Skeletal muscle tissue (tissue), 4 donors: ENCODE results near the gene TRHDE. TPM values are rescaled to one million over a fixed set of nuclear protein-coding genes. Genes with fewer than 3 reads are reported as not detected.

ENCODE experiments used
- H3K27ac ChIP-seq: one replicate; pipeline ENCODE4 v1.7.0; 2013; ENCODE audit warnings: mild to moderate bottlenecking, low read depth, low read length, inconsistent platforms
- H3K27me3 ChIP-seq, 3 donors: one replicate each; pipeline ENCODE4 v1.7.0; 2013; ENCODE audit warnings: low read length in 3 of 3; ENCODE audit not compliant: control insufficient read depth in 3 of 3, insufficient read depth in 3 of 3
- H3K36me3 ChIP-seq, 3 donors: one replicate each; pipeline ENCODE4 v1.7.0; 2013; ENCODE audit warnings: low read length in 3 of 3; ENCODE audit not compliant: control insufficient read depth in 3 of 3, insufficient read depth in 3 of 3
- H3K4me1 ChIP-seq, 3 donors: one replicate each; pipeline ENCODE4 v1.7.0; 2013; ENCODE audit warnings: low read length in 3 of 3, mild to moderate bottlenecking in 3 of 3; ENCODE audit not compliant: control insufficient read depth in 3 of 3, insufficient read depth in 3 of 3
- H3K4me3 ChIP-seq, 3 donors: one replicate each; pipeline ENCODE4 v1.7.0; 2013; ENCODE audit warnings: low read length in 3 of 3
- H3K9ac ChIP-seq, 3 donors: one replicate each; pipeline ENCODE4 v1.7.0; 2013; ENCODE audit warnings: low read length in 3 of 3, mild to moderate bottlenecking in 3 of 3, moderate library complexity in 2 of 3, low read depth in 1 of 3
- H3K9me3 ChIP-seq, 3 donors: one replicate each; pipeline ENCODE4 v1.7.0; 2013; ENCODE audit warnings: low read length in 3 of 3; ENCODE audit not compliant: control insufficient read depth in 3 of 3
- total RNA-seq: library from RNA; depleted of rRNA; stranded (reverse); fragments of >200 nt; gene quantifications from one replicate; pipeline ENCODE4 v1.2.3, GENCODE V29; 2014
- donor health status: Osteomylitis.

The TRHDE gene
- total RNA-seq, 1 donor from 2014 or later, result 6.8 TPM

DNA sequence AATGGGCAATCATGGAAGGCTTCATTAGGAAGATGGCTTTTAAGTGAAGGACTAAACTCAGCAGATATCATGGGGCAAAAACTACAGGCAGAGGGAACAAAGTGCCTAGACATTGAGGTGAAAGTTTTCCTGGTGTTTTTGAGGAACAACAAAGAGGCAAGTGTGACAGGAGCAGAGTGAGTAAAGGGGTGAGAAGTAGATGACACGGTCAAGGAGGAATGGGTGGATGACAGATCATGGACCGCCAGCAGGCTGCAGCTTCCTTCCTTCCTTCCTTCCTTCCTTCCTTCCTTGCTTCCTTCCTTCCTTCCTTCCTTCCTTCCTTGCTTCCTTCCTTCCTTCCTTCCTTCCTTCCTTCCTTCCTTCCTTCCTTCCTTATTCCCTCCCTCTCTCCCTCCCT lies 108.3 kb downstream of the TRHDE start:
- Histone ChIP-seq H3K4me1 (no peaks in the 10 kb centered on the region), H3K4me3 (no peak overlapping the region), H3K9me3 (no peaks in the 10 kb centered on the region), H3K36me3 (no peaks in the 10 kb centered on the region), H3K27me3 (no peaks in the 10 kb centered on the region), H3K27ac (no peak overlapping the region), H3K9ac (no peak overlapping the region)

DNA sequence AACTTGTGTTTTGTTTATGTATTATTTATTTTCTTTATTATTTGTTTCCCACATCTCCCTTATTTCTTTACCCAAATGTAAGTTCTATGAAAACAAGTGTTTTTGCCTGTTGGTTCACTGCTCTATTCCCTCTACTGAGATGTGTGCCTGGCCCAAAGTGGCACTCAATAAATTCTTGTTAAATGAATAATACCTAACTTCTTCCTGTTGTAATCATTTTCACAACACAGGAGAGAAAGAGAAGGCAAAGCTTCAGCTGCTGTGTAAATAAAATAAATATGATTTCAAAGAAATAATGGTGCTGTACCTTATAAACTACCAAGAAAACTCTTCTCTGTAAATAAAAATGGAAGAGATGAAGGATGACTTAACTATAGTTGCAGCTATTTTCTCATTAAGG lies 116.2 kb downstream of the TRHDE start:
- Histone ChIP-seq H3K4me3 (no peak overlapping the region), H3K36me3 (no peaks in the 10 kb centered on the region), H3K4me1 (no peaks in the 10 kb centered on the region), H3K27ac (no peak overlapping the region), H3K27me3 (no peaks in the 10 kb centered on the region), H3K9me3 (no peaks in the 10 kb centered on the region), H3K9ac (no peak overlapping the region)

DNA sequence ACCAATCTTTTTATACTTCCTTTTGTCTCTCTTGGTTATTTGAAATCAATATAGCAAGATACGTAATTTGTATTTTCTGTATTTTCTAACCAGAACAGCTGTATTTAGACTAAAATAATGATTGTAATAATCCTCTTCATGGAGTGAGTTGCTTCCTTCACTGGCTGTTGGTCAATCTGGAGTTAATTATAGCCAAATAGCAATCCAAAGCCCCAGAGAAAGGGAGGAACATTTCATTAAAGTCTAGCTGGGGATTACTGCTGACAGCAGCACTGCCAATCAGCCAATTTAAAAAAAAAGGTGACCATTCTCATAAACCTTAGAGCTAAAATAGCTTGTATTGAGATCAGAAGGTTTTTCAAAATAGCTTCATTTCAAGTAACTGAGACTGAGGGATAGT lies 118.0 kb downstream of the TRHDE start:
- H3K27me3 ChIP-seq, result no peaks in the 10 kb centered on the region
- H3K36me3 ChIP-seq, result no peaks in the 10 kb centered on the region
- H3K4me3 ChIP-seq, result no peak overlapping the region
- no peak overlapping the region for H3K27ac ChIP-seq
- no peaks in the 10 kb centered on the region for H3K4me1 ChIP-seq
- H3K9me3 ChIP-seq, result no peaks in the 10 kb centered on the region
- no peak overlapping the region for H3K9ac ChIP-seq

DNA sequence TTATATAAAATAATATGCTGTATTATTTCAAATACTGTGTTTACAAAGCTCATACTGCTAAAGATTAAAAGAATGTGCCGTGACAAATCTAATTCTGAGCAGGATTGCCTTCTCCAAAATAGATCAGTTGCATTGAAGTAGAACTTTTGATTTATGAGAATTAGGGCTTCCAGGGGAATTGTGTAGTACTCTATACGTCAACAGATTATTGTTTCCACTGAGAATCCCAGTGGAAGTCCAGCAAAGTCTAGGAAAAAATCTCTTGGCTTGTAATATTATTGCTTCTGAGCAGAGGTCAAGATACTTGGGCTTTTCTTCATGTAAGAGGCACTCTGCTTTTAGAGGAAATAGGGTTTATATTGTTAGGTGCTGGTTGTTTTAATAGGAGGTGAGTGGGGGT lies 133.9 kb downstream of the TRHDE start:
- Histone ChIP-seq H3K4me1 (no peaks in the 10 kb centered on the region), H3K36me3 (no peaks in the 10 kb centered on the region), H3K27ac (no peak overlapping the region), H3K27me3 (no peaks in the 10 kb centered on the region), H3K9me3 (no peaks in the 10 kb centered on the region), H3K4me3 (no peak overlapping the region), H3K9ac (no peak overlapping the region)

DNA sequence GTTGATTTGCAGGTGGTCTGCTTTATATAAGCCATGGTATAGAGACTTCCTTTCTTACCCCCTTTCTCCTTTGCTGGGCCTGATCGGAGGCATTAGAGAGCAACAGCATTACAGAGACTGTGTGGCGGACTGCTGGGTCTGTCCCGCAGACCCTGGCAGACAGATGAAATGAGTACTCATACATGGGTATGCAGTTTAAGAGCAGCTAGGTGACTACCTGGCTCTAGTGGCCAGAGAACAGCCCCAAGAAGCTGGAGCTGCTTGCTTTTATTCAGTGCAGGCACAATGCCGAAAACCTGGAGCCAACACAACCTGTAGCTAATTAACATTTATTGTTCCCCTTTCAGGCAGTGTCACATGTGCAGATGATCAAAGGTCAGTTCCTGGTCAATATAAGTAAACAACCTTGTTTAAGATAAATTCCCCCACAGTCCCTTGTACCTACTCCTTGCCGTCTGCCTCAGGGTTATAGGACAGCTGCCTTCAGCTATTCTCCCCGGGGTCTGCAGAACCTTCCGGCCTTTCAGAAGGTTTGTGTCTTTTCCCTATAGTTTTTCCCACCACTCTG lies 160.0 kb downstream of the TRHDE start:
- Histone ChIP-seq H3K36me3 (no peaks in the 10 kb centered on the region), H3K9me3 (no peaks in the 10 kb centered on the region), H3K27me3 (no peaks in the 10 kb centered on the region), H3K4me1 (no peaks in the 10 kb centered on the region), H3K27ac (no peak overlapping the region), H3K4me3 (no peak overlapping the region), H3K9ac (no peak overlapping the region)

DNA sequence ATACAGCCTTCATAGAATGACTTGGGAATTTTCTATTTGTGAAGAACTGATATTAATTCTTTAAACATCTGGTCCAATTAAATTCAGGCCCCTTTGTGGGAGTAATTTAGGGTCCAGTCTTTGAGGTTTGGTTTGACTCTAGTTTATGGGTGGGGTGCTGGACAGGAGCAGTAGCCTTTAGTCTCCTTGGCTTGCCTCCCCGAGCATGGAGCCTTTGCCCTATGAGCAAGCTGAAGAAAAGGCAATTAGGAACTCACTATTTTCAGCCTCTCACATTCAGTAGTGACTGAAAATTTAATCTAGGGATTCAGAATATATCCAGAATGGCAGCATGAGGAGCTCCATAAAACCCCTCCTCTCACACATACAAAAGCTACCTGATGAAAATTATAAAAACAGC lies 161.1 kb downstream of the TRHDE start:
- H3K4me3 ChIP-seq, result no peak overlapping the region
- H3K27ac ChIP-seq, result no peak overlapping the region
- H3K27me3 ChIP-seq, result no peaks in the 10 kb centered on the region

DNA sequence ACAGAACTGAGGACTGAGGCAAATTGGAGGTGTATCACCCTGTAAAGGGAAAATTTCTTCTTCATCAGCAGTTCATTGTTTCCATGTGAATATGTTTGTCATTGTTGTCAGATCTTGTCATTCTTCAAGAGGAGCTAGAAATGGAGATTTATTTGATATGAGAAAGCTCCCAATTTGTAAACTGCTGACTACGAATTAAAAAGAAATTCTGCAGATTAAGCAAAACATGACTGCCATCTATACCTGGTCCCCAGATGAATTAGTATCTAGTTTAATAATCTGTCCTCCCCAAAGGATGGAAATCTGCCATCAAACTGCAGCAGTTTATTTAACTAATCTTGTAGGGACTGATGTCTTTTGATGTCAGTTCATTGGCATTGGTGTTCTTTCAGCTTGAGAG lies 162.8 kb downstream of the TRHDE start:
- Histone ChIP-seq H3K9ac (no peak overlapping the region), H3K4me3 (no peak overlapping the region), H3K27me3 (no peaks in the 10 kb centered on the region), H3K4me1 (no peaks in the 10 kb centered on the region), H3K36me3 (no peaks in the 10 kb centered on the region), H3K27ac (no peak overlapping the region), H3K9me3 (peaks cover 0 to 2% (median 0%) of the 10 kb centered on the region in 3 donors)

More for the DNA sequence above, 161.1 kb downstream of the TRHDE start:
- Histone ChIP-seq H3K9me3 (no peaks in the 10 kb centered on the region), H3K9ac (no peak overlapping the region), H3K36me3 (no peaks in the 10 kb centered on the region), H3K4me1 (no peaks in the 10 kb centered on the region)

DNA sequence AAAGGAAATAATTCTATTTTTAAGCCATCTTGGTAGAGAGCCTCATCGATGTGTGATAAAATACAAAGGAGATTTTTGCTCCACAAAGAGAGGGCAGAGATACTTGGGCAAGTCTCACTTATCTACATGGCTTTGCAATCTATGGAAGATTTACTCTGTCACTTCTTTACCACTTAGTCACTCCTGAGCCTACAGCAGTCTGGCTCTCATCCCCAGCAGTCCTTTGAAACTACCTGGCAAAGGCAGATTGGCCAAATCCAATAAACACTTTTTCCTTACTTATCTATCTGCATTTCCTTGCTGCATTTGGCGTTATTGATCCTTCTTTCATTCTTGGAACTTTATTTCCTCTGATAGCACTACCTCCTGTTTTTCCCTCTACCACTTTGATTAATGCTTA lies 170.0 kb downstream of the TRHDE start:
- Histone ChIP-seq H3K27me3 (no peaks in the 10 kb centered on the region), H3K36me3 (no peaks in the 10 kb centered on the region), H3K27ac (no peak overlapping the region), H3K4me1 (no peaks in the 10 kb centered on the region), H3K9ac (no peak overlapping the region), H3K9me3 (peaks cover 0 to 2% (median 0%) of the 10 kb centered on the region in 3 donors), H3K4me3 (no peak overlapping the region)

DNA sequence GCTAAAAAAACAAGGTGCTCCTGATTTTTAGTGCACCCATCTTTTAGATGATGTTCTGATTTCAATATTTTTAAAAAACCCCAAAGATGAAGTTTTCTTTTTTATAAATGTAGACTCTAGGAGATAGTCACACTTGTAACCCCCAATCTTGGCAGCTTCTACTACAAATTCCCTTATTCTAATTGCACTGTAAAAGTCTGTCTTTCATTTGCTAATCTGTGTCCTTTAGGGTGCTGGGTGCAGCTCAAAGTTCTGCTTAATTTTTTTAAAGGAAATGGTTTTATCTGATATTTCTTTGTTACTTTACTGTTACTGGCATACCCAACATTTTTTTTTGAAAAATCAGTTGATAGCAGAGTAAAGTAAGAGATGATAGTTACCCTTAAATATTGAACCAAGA lies 172.0 kb downstream of the TRHDE start:
- Histone ChIP-seq H3K36me3 (no peaks in the 10 kb centered on the region), H3K9me3 (no peaks in the 10 kb centered on the region), H3K27ac (no peak overlapping the region), H3K9ac (no peak overlapping the region), H3K4me1 (no peaks in the 10 kb centered on the region), H3K4me3 (no peak overlapping the region), H3K27me3 (no peaks in the 10 kb centered on the region)

DNA sequence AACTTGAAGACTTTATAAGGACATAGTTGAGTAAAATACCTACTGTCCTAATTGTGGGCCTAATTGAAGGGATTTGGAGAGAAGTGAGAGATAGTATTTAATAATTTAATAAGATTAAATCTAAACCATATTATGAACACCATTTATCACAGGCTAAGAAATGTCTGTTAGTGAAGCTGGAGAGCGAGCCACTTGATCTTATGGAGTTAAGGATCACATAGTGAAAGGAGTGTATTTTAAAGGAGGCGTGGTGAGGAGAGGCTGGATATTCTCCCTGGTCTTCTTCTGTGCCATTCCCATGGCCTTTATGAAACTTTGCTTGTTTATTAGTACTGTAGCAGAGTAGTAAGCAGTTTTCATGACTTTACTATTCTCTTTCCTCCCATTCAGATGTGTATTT lies 172.4 kb downstream of the TRHDE start:
- no peak overlapping the region for H3K27ac ChIP-seq
- H3K27me3 ChIP-seq, result no peaks in the 10 kb centered on the region
- H3K9ac ChIP-seq, result no peak overlapping the region
- H3K9me3 ChIP-seq, result no peaks in the 10 kb centered on the region
- no peak overlapping the region for H3K4me3 ChIP-seq
- H3K36me3 ChIP-seq, result no peaks in the 10 kb centered on the region
- H3K4me1 ChIP-seq, result no peaks in the 10 kb centered on the region

DNA sequence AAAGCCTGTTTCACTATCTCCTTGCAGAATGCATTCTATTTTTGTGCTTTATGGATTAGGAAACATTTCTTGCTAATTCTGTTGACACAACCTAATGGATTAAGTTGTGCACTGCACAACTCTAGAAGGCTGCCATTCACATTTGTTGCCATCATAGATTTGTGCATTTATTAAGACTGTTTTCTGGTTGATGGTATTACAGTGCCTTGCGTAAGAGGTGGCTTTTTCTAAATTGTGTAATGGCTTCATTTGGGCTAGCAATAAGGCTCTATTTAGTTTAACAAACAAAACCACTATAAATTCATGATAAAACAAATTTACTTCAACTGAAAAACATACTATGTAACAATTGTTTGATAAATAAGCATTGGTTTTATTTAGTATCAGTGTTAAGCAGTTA lies 175.9 kb downstream of the TRHDE start:
- no peak overlapping the region for H3K4me3 ChIP-seq
- H3K4me1 ChIP-seq, result no peaks in the 10 kb centered on the region
- no peak overlapping the region for H3K27ac ChIP-seq
- no peaks in the 10 kb centered on the region for H3K36me3 ChIP-seq
- no peaks in the 10 kb centered on the region for H3K9me3 ChIP-seq
- H3K9ac ChIP-seq, result no peak overlapping the region
- no peaks in the 10 kb centered on the region for H3K27me3 ChIP-seq
